Small intestine (tissue), 7 donors: Measurements from ENCODE around the gene C19orf44. TPM values are rescaled to one million over a fixed set of nuclear protein-coding genes. Genes with fewer than 3 reads are reported as not detected.

Source experiments
- DNase-seq, 2 donors: peaks; one replicate each; pipeline versions ENCODE4 v3.0.0 to v3.0.0-alpha.2; 2013
- FAIRE-seq: peaks from 2 replicates; lab custom pipeline; 2012; peaks lifted over from hg19 to GRCh38; lab: Jason Lieb, UNC
- H3K27ac ChIP-seq, 3 donors: one replicate each; pipeline ENCODE4 v1.5.1; 2013; ENCODE audit warnings: low read length in 2 of 3, mild to moderate bottlenecking in 2 of 3, control low read depth in 1 of 3, inconsistent platforms in 1 of 3, low read depth in 1 of 3, moderate library complexity in 1 of 3
- H3K27me3 ChIP-seq, 3 donors: one replicate each; pipeline ENCODE4 v1.6.1; 2013; ENCODE audit warnings: low read length in 3 of 3, inconsistent platforms in 1 of 3; ENCODE audit not compliant: control insufficient read depth in 3 of 3, insufficient read depth in 3 of 3
- H3K36me3 ChIP-seq, 3 donors: one replicate each; pipeline ENCODE4 v1.6.1; 2013; ENCODE audit warnings: low read length in 3 of 3, inconsistent platforms in 1 of 3, low read depth in 1 of 3, mild to moderate bottlenecking in 1 of 3, moderate library complexity in 1 of 3; ENCODE audit not compliant: control insufficient read depth in 3 of 3, insufficient read depth in 2 of 3
- H3K4me1 ChIP-seq, 3 donors: one replicate each; pipeline ENCODE4 v1.6.1; 2013; ENCODE audit warnings: low read length in 2 of 3, inconsistent platforms in 1 of 3, low read depth in 1 of 3, mild to moderate bottlenecking in 1 of 3, moderate library complexity in 1 of 3; ENCODE audit not compliant: control insufficient read depth in 3 of 3, insufficient read depth in 2 of 3
- H3K4me3 ChIP-seq, 3 donors: one replicate each; pipeline ENCODE4 v1.5.1; 2013; ENCODE audit warnings: low read length in 3 of 3, control low read depth in 1 of 3, inconsistent platforms in 1 of 3, low read depth in 1 of 3, mild to moderate bottlenecking in 1 of 3, moderate library complexity in 1 of 3
- H3K9me3 ChIP-seq, 2 donors: one replicate each; pipeline ENCODE4 v1.6.1; 2013; ENCODE audit warnings: low read depth in 1 of 2, low read length in 1 of 2; ENCODE audit not compliant: control insufficient read depth in 2 of 2, insufficient read depth in 1 of 2
- WGBS, 3 donors: extraction: QIAGEN DNeasy Blood & Tissue Kit; methylation state at CpG; one replicate each; pipeline ENCODE4 v1.1.7; 2013; 5-methylcytosine and 5-hydroxymethylcytosine counted together
- polyA plus RNA-seq, 4 donors: library from polyadenylated mRNA; stranded (reverse) in 3 of 4; unstranded in 1 of 4; fragments of 200-250 nt in 3 of 4; fragments of 120-200 nt in 1 of 4; gene quantifications; one replicate each; pipeline versions ENCODE4 v1.2.1 to v1.2.3, GENCODE V29; 2013
- donor health status: healthy with polysubstance abuse.
- donor health status: control.
- donor health status: control.
- donor health status: Bipolar disorder and iron deficiency.
- donor health status: healthy.

C19orf44 gene
- polyA plus RNA-seq, 4 donors: 0.67 to 3.7 (median 2.2) TPM

- FAIRE-seq (no peak), DNase-seq (no peak)
- 95 to 97% (median 96%) methylated on average over 6 of the region's 6 CpGs for WGBS, 3 donors
- no peaks in the 10 kb centered on the region for H3K4me1 ChIP-seq
- H3K4me3 ChIP-seq: no peak overlapping the region
- H3K27me3 ChIP-seq: no peaks in the 10 kb centered on the region
- peaks cover 9 to 55% (median 14%) of the 10 kb centered on the region in 3 donors for H3K36me3 ChIP-seq
- H3K27ac ChIP-seq: no peak overlapping the region
- no peaks in the 10 kb centered on the region for H3K9me3 ChIP-seq
Observed at GRCh38 chr19:16562608-16563025, 66.4 kb downstream of the C19orf44 start.

DNA sequence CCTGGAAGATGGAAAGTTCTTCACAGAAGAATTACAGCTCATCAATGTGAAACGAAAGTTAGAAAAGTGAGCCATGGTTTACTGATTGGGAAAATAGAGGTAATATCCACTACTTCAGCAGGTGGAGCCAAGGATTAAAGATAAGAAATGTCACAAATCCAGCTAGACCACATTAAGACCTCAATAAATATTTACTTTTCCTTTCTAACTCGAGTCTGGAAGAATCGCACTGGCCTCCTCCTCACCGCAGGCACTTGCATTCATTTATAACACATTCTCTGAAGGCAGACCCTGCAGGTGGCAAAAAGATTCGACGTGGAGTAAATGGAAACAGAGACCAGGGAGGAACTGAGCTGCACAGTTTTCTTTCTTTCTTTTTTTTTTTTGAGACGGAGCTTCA, 68.6 kb downstream of the C19orf44 start:
- peaks cover 3 to 74% (median 14%) of the 10 kb centered on the region in 3 donors for H3K36me3 ChIP-seq
- H3K4me1 ChIP-seq: no peaks in the 10 kb centered on the region
- DNase-seq (peak in 1 of 2 donors; percentile 41), FAIRE-seq (no peak)
- 22 to 63% (median 37%) methylated on average over 7 of the region's 7 CpGs for WGBS, 3 donors
- no peak overlapping the region for H3K4me3 ChIP-seq
- no peak overlapping the region for H3K27ac ChIP-seq
- no peaks in the 10 kb centered on the region for H3K9me3 ChIP-seq
- no peaks in the 10 kb centered on the region for H3K27me3 ChIP-seq

DNA sequence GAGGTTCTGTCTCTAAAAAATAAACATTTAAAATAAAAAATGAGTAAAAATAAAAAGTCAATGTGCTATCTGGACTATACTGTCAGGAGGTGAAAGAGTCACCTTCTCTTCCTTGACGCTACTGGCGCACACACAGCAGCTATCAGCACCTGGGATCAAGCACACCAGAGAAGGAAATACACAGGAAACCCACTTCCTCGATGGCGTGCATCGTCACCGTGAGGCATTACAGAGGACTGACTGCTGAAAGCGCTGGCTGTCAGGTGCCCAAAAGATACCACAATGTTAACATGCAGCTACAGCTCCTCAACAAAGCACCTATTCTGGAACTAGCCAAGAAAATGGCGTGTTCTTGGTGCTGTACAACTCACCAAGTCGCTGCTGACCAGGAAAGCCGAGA, 70.0 kb downstream of the C19orf44 start:
- Histone ChIP-seq H3K27me3 (no peaks in the 10 kb centered on the region), H3K4me3 (no peak overlapping the region), H3K36me3 (peaks cover 2 to 73% (median 14%) of the 10 kb centered on the region in 3 donors), H3K4me1 (peaks cover 0 to under 1% (median 0%) of the 10 kb centered on the region in 3 donors), H3K27ac (peak overlapping the region in 1 of 3 donors; percentile 74), H3K9me3 (no peaks in the 10 kb centered on the region)
- 66 to 84% (median 70%) methylated on average over 10 of the region's 10 CpGs for WGBS, 3 donors
- DNase-seq: peak in 1 of 2 donors; percentile 70
- FAIRE-seq: no peak

DNA sequence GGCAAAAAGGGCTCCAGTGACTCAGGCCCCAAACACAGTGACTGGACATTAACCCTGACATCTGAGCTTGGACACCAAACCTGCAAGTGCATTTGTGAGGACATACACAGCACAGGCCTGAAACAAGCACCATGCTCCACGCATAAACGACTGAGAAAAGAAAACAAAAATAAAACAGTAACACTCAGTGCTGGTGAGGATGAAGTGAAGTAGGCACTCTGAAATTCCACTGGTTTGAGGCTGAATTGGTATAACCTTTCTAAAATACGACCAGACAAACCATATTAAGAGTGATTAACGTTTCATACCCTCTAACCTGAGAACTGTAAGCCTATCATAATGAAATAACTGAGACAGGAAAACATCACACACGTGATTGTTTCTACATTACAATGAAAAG, 70.5 kb downstream of the C19orf44 start:
- Histone ChIP-seq H3K36me3 (peaks cover 2 to 67% (median 14%) of the 10 kb centered on the region in 3 donors), H3K4me1 (peaks cover 0 to 4% (median 3%) of the 10 kb centered on the region in 3 donors), H3K27ac (peak overlapping the region in 1 of 3 donors; percentile 74), H3K4me3 (no peak overlapping the region), H3K27me3 (no peaks in the 10 kb centered on the region), H3K9me3 (no peaks in the 10 kb centered on the region)
- 89 to 96% (median 96%) methylated on average over 5 of the region's 5 CpGs for whole genome bisulfite sequencing, 3 donors
- FAIRE-seq: no peak
- DNase-seq: no peak

- peaks cover 0 to 59% (median 10%) of the 10 kb centered on the region in 3 donors for H3K36me3 ChIP-seq
- no peaks in the 10 kb centered on the region for H3K27me3 ChIP-seq
- no peak overlapping the region for H3K27ac ChIP-seq
- H3K4me3 ChIP-seq: no peak overlapping the region
- 56 to 81% (median 65%) methylated on average over 17 of the region's 17 CpGs for whole genome bisulfite sequencing, 3 donors
- DNase-seq (peak in 1 of 2 donors; percentile 31), FAIRE-seq (no peak)
- H3K9me3 ChIP-seq: no peaks in the 10 kb centered on the region
- H3K4me1 ChIP-seq: peaks cover 0 to 16% (median 3%) of the 10 kb centered on the region in 3 donors
Observed at GRCh38 chr19:16569609-16570320, 73.6 kb downstream of the C19orf44 start.

Other genes starting within 250 kb of the C19orf44 start
- gene KLF2, start 171.6 kb upstream of the C19orf44 start, polyA plus RNA-seq: 10 to 100 TPM in 1 of 4 donors, 1 to 10 TPM in 3; 1.1 to 25.4 (median 6.5) TPM
- gene EPS15L1, start 24.4 kb upstream of the C19orf44 start, polyA plus RNA-seq: 10 to 100 TPM; 14.3 to 19.0 (median 15.5) TPM
- not detected for gene CALR3, start 227 bp upstream of the C19orf44 start, polyA plus RNA-seq
- 10 to 100 TPM in 2 of 4 donors, 1 to 10 TPM in 2; 9.8 to 43.9 (median 17.7) TPM for gene CHERP, start 46.0 kb downstream of the C19orf44 start, polyA plus RNA-seq
- 10 to 100 TPM; 14.5 to 34.3 (median 18.7) TPM for gene SLC35E1, start 76.0 kb downstream of the C19orf44 start, polyA plus RNA-seq
- gene MED26, start 131.8 kb downstream of the C19orf44 start, polyA plus RNA-seq: 1 to 10 TPM; 4.6 to 7.9 (median 5.4) TPM
- gene SMIM7, start 163.8 kb downstream of the C19orf44 start, polyA plus RNA-seq: 10 to 100 TPM; 59.9 to 95.7 (median 75.8) TPM
- gene TMEM38A, start 164.7 kb downstream of the C19orf44 start, polyA plus RNA-seq: 1 to 10 TPM; 2.1 to 3.6 (median 3.1) TPM
- gene NWD1, start 223.5 kb downstream of the C19orf44 start, polyA plus RNA-seq: under 1 TPM in 2 of 4 donors, not detected in 2; 0.01 to 0.09 TPM